ENCODE measurements around the gene EMC9.

EMC9 gene, protein sequence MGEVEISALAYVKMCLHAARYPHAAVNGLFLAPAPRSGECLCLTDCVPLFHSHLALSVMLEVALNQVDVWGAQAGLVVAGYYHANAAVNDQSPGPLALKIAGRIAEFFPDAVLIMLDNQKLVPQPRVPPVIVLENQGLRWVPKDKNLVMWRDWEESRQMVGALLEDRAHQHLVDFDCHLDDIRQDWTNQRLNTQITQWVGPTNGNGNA

DNA sequence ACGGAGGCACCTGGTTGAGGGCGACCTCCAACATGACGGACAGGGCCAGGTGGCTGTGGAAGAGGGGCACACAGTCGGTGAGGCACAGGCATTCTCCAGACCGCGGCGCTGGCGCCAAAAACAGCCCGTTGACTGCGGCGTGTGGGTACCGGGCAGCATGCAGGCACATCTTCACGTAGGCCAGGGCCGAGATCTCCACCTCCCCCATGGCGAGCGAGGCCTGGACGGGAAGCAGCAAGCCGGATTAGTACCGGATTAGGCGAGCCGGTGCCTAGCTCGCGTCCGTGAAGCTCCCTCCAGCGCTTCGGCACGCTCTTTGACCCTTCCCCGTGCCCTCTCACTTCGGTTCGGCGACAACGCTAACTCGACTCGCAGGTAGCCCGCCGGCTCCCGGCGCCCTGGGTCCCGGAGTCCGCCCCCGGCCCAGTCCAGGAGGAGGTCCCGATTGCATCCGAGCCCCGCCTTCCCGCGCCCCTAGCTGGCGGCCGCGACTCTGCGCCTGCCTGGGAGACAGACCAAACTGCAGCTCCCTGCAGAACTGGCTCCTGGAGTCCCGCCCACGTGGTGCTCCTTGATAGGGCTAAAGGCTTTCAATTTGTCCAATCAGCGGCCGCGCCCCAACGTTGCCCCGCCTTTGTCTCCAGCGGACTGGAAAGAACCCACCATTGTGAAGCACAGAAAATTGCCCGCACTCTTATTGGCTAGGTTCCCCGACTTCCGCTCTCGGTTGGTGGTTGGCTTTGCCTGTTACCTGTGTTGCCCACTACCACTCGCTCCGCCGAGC is at the start of gene EMC9:
EMC9 (minus strand) TSS at position 495 of the 784 bp plus-strand sequence; CDS start at position 208, 287 bp downstream.
- peak; percentile 97 to 99 for DNase-seq (ENCODE audit: low read depth in 2 of 2)

DNA sequence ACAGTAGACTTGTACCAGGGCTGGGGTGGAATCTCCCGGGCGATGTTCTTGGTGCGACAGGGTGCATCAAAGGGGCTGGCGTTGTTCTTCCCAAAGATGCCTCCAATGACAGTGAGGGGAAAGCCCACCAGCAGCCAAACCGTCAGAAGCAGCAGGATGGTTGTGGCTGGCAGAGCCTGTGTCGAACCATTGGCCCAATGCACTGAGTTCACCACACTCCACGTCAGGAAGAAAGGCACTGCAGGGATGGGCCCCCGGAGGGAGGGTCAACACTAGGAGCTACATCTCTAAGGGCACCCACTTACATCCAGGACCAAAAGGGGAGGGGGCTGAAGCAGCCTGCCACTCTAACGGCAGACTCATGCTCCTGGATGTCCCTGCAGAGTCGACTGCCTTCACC is 49.0 kb upstream of the EMC9 start:
- DNase-seq (ENCODE audit: low read depth in 2 of 2): no peak

DNA sequence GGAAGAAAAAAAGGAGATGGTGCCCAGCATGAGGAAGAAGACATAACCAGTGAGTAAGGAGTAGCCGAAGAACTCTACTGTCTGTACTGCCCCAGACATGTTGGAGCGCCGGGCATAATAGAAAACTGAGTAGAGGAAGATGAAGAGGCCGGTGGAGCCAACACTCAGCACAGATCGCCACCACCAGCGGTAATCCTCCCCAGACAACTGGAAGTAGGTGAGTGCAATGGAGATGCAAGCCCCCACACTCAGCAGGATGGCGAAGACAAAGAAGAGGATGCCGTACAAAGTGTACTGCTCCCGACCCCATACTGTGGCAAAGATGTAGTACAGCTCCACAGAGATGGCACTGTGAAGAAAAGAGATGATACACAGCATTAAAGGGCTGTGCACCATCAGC is 48.1 kb upstream of the EMC9 start:
- DNase-seq (ENCODE audit: low read depth in 2 of 2): no peak

DNA sequence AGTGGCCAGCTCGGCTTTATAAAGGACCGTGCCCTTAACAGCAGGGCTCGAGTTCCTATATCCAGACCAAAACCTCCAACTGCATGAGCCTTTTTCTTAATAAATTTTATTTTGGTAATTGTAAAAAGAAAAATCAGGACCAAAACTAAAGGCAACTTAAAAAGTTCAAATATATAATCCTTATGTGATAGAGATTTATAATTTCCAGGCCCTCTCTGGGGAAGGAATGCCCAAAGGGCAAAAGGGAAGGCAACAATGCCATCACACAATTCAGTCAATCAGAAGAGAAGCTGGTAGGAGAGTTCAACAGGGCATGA is 47.6 kb upstream of the EMC9 start:
- DNase-seq (ENCODE audit: low read depth in 2 of 2): no peak

DNA sequence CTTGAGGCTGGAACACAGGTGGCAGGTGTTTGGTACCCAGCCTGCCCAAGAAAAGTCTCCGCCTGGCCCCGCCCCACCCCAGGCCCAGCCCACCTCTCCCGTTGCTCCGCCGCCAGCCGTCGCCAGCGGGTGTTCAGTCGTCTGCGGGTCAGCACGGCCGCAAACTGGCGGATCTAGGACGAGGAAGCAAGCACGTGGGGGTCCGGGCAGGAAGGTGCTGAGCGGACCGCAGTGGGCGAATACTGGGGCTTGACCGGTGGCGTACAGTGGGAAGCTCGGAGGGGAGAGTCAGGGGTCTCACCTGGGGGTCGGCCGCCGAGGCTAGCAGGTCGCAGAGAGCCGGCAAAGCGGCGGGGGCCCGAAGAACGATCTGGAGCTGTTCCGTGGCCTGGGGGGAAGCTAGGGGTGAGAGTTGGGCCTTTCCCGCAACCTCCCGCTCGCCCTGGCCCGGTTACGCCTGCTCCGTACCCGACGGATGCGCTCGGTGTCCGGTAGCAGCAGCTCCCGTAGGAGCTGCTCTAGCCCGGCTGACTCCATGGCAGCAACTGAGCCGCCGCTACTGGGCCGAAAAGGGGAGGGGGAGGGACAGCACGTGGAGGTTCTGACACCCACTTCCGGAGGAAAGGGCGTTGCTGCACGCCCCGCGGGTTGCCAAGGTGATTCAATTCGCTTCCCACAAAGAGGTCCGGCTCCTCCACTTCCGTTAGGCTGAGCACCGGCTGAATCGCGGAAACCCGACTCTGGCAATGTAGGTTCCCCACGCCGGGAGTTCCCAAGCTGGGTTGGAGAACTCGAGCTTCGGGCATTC is 47.1 kb upstream of the EMC9 start, which contains the start of gene IPO4:
IPO4 (minus strand) TSS at position 566 of the 808 bp plus-strand sequence; CDS start at position 537, 29 bp downstream.
- DNase-seq (ENCODE audit: low read depth in 2 of 2): peak; percentile 89 to 94

DNA sequence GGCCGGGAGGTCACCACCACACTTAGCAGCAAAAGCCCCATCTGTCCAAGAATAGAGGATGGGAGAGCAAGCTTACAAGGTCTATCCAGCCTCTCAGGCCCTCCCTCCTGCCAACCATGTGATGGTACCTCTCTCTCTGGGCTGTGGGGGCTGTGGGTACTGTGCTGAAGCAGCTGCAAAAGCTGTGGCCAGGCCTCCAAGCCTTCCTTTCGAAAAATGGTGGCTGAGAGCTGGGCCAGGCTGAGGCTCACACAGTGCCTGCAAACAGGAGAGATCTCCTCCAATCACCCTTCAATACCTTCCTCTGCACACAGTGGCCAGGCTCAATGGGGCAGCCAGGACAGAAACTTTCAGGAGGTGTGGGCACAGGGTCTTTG is 46.1 kb upstream of the EMC9 start:
- no peak for DNase-seq (ENCODE audit: low read depth in 2 of 2)

DNA sequence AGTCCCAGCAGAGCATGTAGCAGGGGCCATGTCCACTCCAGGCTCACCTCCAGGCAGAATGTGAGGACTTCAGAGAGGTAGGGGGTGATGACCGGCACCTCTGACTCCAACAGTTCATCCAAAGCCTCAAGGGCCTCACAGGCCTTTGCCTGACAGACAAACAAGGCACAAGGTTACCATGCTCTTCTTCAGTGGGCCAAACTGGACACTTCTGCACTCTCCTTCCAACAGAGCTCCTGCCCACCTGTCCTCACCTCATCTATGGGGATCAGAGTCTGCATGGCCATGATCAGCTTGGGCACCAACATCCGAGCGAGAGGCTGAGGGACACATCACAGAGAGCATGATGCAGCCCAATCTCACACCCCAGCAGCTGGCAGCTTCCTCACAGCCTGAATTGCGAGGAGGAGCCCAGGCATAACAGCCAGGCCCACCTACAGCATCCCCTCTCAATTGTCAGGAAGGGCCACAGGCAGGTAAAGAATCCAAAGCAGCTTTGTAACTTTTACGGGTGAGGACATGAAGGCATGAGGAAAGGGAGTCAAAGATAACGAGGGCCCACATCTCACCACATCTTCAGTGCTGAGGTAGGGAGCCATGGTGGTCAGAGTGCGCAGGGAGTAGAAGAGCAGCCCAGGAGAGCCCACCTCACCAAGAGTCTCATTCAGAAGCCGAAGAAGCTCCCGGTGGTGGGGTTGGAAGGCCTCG is 45.6 kb upstream of the EMC9 start:
- DNase-seq (ENCODE audit: low read depth in 2 of 2): no peak

DNA sequence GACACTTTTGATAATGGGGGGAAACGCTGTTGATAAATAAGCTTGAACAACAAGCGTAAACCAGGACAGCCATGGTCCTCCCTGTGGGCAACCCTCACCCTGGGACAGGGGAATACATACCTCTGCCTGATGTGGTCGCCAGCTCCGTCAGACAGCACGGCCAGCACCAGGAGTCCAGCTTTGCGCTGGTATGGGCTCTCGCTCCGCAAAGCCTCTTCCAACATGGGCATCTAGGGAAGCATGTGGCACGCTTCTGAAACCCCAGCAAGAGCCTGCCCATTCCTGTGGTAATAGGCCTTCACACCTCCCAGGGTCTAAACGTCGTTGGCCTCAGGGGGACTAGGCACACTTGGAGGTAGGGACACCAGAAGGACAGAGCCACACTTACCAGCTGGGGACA is 44.4 kb upstream of the EMC9 start:
- no peak for DNase-seq (ENCODE audit: low read depth in 2 of 2)

DNA sequence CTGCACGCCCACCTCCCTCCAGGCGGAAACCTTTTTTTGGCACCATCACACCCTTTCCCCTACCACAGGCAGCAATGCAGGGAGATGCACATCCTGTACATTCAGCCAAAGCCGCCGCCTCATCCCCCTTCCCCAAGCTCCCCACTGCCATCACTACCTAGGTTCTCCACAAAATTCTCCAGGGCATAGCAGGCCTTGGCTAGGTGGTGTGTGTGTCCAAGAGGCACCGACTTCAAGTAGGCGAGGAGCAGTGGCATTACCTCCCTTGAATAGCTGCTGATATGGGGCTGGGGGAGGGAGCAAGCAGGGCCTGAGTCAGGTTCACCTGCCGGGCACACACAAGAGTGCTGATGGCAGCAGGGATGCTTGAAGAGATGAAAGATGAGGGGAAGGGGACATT is 43.6 kb upstream of the EMC9 start:
- no peak for DNase-seq (ENCODE audit: low read depth in 2 of 2)

DNA sequence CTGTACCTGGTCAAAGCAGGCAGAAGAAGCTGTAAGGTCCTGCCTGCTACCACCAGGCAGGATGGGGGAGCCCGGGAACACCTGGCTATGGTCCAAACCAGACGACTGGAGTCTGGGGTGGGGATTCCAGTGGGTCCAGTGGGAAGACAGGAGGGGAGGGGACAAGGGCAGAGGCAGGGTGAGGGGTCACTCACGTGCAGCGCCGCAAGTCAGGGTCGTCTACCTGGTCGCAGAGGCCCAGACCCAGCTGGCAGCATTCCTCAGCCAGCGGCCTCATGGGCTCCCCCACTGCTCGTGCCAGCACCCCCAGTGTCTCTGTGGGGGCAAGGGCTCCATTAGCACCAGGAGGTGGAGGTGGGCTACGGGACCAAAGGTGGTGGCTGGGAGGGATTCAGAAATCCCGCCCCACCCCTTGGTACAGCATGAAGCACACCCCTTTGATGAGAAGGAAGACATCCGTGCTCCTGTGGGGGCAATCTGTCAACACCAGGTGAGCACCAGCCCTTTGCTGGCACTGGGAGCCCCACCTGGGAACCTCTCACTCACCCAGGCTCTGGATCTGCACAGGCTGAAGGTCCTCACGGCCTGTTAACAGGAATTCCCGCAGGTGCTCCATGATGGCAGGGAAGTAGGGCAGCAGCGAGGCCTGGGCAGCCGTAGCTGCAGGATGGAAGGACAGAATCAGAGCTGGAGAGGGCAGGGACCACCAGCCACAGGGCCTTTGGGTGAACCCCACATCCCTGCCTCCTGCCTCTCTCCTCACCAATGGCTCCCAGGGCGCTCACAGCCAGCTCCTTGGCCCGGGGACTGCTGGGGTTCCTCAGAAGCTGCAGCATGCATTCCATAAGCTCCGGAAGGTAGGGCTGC is 42.9 kb upstream of the EMC9 start:
- DNase-seq (ENCODE audit: low read depth in 2 of 2): no peak

DNA sequence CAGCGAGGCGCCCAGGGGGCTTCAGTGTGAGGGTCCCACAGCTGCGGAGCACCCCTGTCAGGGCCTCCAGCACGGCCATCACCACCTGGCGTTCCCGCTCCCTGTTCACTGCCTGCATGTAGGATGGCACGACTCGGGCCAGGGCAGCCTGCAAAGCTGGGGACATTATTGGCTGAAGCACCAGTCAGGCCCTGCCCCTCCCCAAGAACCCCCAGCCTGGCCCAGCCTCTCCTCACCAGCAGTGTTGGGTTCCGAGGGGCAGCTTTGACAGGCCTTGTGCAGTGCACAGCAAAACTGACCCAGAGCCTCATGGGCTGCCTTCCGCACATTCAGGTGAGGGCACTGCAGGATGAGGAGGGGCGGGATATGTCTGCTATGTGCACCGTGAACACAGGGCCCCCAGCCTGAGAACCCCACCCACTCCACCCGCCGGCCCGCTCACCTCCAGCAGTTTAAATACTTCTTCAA is 41.7 kb upstream of the EMC9 start:
- DNase-seq (ENCODE audit: low read depth in 2 of 2): no peak

DNA sequence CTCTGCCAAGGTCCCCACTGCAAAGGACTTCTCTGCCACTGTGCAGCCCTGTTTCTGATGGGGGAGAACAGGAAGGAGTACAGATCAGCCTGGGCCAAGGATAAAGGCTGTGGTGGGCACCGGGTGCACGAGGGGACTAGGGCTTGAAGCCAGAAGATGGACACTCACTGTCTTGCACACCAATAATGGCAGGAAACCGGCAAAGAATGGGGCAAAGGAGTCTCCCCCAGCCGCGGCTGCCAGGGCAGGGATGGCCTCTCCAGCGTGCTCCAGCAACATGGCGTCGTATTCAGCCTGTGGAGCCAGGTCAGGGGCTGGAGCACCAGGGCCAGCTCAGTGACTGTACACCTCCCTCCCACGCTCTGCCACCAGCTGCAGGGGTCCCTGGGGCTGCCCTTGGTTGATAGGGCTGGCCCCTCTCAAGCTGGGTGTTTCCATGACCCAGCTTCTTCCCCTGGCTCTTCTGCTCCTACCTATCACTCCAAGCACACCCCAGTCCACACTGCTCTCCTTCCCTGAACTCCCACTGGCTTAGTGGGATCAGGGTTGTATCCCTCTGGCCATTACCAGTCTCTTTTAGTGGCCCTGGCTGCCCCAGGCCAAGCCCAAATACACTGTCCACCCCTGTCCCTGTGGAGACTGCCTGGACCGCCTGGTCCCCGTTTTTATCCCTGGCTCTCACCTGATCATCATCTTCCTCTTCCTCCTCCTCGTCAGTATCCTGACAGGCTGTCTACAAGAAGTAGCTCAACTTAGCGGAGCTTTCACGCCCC is 40.9 kb upstream of the EMC9 start:
- DNase-seq (ENCODE audit: low read depth in 2 of 2): no peak

DNA sequence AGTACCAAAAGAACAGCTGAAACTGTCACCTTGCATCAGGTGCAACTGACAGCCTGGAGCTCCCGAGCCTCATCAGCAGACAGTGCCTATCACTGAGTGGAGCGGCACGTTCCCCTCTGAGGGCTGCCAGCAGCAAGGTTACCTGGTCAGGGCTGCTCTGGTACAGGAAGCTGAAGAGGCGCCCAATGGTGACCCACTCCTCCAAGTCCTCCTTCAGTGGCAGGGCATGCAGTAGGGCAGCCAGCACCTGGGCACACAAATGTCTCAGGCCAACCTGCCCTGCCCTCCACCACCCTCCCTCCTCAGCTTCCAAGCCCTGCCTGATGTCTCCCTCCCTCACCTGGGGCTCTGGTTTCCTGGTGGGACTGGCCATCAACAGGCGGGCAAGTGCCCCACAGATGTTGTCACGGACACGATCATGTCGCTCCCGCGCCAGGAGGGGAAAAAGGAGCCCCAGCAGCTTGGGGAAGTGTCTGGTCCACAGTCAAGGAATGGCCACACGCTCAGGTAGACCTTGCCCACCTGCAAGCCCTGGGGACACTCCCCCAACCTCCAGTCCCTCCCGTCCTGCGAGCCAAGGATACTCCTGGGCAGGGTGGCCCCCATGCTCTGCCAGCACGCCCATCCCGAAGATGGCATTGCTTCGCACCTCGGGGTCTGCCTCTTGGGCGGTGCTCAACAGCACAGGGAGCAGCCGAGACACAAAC is 40.1 kb upstream of the EMC9 start:
- no peak for DNase-seq (ENCODE audit: low read depth in 2 of 2)

DNA sequence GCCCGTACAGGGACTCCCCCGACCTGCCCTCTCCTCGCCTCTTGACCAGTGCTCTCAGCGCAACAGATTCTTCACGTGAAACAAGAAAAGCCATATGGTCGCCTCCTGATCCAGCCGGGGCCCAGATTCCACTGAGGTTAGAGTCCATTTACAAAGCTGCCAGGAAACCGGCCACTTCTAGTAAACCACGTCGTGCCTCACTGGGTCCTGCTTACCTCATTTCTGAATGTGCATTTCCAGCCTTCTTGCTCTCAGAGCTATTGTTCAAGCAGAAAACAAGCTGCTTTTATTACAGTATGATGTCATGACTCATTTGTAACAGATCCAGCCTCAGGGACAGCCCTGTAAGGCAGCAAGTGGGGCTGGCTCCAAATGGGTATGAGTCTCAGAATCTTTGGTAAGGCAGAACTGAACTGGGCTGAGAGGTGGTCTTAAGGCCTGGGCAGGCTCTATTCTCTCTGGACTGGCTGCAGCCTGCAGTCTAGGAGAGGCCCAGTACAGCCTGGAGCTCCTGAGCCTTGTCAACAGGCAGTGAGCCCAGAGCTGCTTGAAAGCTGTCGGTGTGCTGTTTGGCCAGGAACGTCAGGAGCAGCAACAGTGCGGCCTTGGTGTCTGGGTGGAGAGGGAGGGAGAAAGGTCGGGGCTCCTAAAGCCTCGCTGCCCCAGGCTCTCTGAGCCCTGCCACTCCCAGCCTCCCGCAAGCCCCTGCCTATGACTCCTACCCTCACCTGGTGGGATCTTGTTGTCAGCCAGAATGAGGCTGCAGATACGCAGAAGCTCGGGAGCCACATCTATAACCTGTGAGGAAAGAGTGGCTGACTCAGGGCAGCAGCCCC is 38.8 kb upstream of the EMC9 start:
- no peak for DNase-seq (ENCODE audit: low read depth in 2 of 2)

DNA sequence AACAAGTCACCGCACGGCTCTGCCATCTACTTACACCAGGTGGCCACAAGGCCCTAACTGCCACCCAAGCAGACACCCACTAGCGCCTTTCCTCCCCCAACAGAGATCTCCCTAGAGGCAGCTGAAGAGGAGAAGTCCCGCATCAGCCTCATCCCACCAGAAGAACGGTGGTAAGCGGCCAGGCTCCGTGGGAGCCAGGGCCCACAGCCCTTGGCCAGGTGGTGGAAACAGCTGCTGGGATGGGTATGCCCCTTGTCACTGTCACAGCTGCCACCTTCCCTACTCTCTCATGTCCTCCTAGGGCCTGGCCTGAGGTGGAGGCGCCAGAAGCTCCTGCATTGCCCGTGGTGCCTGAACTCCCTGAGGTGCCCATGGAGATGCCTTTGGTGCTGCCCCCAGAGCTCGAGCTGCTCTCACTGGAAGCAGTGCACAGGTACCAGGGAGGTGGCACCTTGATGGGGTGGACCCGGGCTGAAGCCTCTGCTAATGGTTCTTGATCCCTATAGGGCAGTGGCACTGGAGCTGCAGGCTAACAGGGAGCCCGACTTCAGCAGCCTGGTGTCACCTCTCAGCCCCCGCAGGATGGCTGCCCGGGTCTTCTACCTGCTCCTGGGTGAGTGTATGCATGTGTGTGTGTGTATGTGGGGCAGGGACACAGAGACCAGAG is 38.0 kb upstream of the EMC9 start:
- DNase-seq (ENCODE audit: low read depth in 2 of 2): no peak

DNA sequence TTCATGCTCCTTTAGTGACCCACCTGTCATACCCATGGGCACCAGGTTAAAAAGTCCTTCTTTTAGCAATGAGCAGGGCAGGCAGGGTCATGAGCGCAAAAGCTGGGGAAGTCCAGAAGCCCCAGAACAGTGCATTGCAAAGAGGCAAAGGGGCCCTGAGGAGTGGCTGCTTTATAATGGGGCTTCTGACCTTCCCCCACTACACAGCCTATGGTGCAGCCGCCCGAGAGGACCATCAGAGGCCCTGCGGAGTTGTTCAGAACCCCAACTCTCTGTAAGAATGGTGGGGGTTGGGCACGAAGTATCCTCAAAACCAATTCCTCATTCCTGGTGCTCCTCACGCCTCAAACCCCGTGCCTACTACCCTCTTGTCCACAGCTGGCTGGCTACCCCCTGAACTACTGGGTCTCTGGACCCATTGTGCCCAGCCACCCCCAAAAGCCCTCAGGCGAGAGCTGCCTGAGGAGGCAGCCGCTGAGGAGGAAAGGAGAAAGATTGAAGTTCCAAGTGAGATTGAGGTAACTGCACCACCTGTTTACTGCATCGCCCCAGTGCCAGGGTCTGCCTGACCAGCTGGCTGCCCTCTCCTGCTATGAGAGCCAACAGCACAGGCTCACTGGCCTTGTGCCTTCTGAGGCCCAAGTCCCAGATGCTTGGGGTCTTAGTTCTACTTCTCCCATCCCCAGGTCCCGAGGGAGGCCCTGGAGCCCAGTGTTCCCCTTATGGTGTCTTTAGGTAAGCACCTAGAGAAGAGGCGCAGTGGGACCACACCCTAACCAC is 37.2 kb upstream of the EMC9 start:
- no peak for DNase-seq (ENCODE audit: low read depth in 2 of 2)

DNA sequence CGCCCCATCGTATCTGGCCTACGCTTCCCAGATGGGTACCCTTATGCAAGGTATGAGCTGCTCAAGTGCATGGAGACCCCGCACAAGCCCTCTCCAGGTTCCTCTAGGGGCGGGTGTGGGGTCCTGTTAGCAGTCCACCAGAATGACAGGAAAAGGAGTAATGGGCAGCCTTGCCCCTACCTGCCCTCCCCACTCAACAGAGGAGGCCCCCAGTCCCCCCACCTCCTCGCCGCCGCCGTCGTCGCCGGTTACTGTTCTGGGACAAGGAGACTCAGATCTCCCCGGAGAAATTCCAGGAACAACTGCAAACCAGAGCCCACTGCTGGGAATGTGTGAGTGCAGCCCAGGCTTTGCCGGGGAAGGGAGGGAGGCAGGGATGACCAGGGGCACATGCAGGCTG is 36.5 kb upstream of the EMC9 start:
- DNase-seq (ENCODE audit: low read depth in 2 of 2): no peak

Data from stimulated activated CD8-positive, alpha-beta memory T cell treated with anti-CD3 and anti-CD28 coated beads, Interleukin-15, amount 100 ng/mL, for 4 hours (primary cell).